Upper lobe of left lung (tissue), 6 donors: Measurements from ENCODE around the gene YIF1B. TPM values are rescaled to one million over a fixed set of nuclear protein-coding genes. Genes with fewer than 3 reads are reported as not detected.

Source experiments
- ATAC-seq, 2 donors: fragments of 200-7000 bp; cut with Tn5 transposase; one replicate each; pipeline ENCODE4 v1.9.1; 2022; ENCODE audit warnings: mild to moderate bottlenecking in 2 of 2, moderate library complexity in 2 of 2; ENCODE audit not compliant: low FRiP score in 2 of 2
- DNase-seq, 2 donors: peaks; one replicate each; pipeline ENCODE4 v3.0.0-alpha.2; 2019 to 2020
- H3K27ac ChIP-seq, 4 donors: fragments of 200-600 bp; sonication (generic); one replicate each; pipeline ENCODE4 v1.5.1; 2016 to 2019
- H3K27me3 ChIP-seq, 4 donors: fragments of 200-600 bp; sonication (generic); one replicate each; pipeline ENCODE4 v1.5.1; 2017 to 2019
- H3K36me3 ChIP-seq, 4 donors: fragments of 200-600 bp; sonication (generic); one replicate each; pipeline ENCODE4 v1.5.1; 2016 to 2019
- H3K4me1 ChIP-seq, 4 donors: fragments of 200-600 bp; sonication (generic); one replicate each; pipeline ENCODE4 v1.5.1; 2018 to 2019
- H3K4me3 ChIP-seq, 4 donors: fragments of 200-600 bp; sonication (generic); one replicate each; pipeline ENCODE4 v1.5.1; 2017 to 2019; ENCODE audit warnings: mild to moderate bottlenecking in 2 of 4, moderate library complexity in 1 of 4
- H3K9me3 ChIP-seq, 4 donors: fragments of 200-600 bp; sonication (generic); one replicate each; pipeline ENCODE4 v1.5.1; 2018 to 2019
- CTCF ChIP-seq, 6 experiments: fragments of 450-650 bp in 4 of 6; fragments of 200-600 bp in 2 of 6; sonication (generic) in 2 of 6; IDR thresholded peaks; one replicate each; pipeline ENCODE4 v1.5.1; 2016 to 2019; ENCODE audit warnings: antibody characterized with exemption in 6 of 6
- EP300 ChIP-seq, 4 donors: sonication (generic); formaldehyde crosslinking; IDR thresholded peaks; one replicate each; pipeline ENCODE4 v1.5.1; 2017; ENCODE audit warnings: antibody characterized with exemption in 4 of 4, control low read depth in 2 of 4
- POLR2A ChIP-seq, 4 donors: fragments of 450-650 bp; IDR thresholded peaks; one replicate each; pipeline ENCODE4 v1.5.1; 2016 to 2017; ENCODE audit warnings: antibody characterized with exemption in 4 of 4, mild to moderate bottlenecking in 2 of 4
- POLR2AphosphoS5 ChIP-seq, 2 donors: sonication (generic); formaldehyde crosslinking; IDR thresholded peaks; one replicate each; pipeline ENCODE4 v1.5.1; 2017; ENCODE audit warnings: antibody characterized with exemption in 2 of 2
- WGBS, 2 donors: methylation state at CpG; one replicate each; pipeline ENCODE4 v1.1.5; 2017 to 2018; 5-methylcytosine and 5-hydroxymethylcytosine counted together
- total RNA-seq, 6 donors: library from RNA; depleted of rRNA in 4 of 6; stranded (reverse); fragments of >200 nt in 4 of 6; gene quantifications; one replicate each; pipeline versions ENCODE4 v1.1.0 to v1.2.1, GENCODE V29; 2016 to 2021
- donor health status: DM: no; HTN: no; CAD: no; lungs with moderate emphysema.
- donor health status: DM: no; HTN: yes; CAD: no; lungs with severe emphysema.

YIF1B gene
- total RNA-seq, 6 donors from 2014 or later, result 15.3 to 45.8 (median 29.8) TPM

GRCh38 chr19:38360839-38361631 lies 45.3 kb upstream of the YIF1B start:
- peak overlapping the region in 1 of 4 donors; percentile 58 for H3K27ac ChIP-seq

GRCh38 chr19:38360351-38360750 lies 44.6 kb upstream of the YIF1B start:
- no peak for DNase-seq
- peaks cover 18 to 22% (median 21%) of the 10 kb centered on the region in 4 donors for H3K4me1 ChIP-seq
- 80 to 89% methylated on average over 4 to 8 of the region's 9 CpGs for WGBS, 2 donors

More at GRCh38 chr19:38360839-38361631, 45.3 kb upstream of the YIF1B start:
- Histone ChIP-seq H3K36me3 (no peaks in the 10 kb centered on the region), H3K4me3 (peak overlapping the region; percentile 42 to 78 (median 66)), H3K4me1 (peaks cover 18 to 22% (median 21%) of the 10 kb centered on the region in 4 donors), H3K9me3 (no peaks in the 10 kb centered on the region), H3K27me3 (peaks cover 0 to 13% (median 1%) of the 10 kb centered on the region in 4 donors)
- DNase-seq (peak in 1 of 2 donors; percentile 37), ATAC-seq (peak in 1 of 2 donors; percentile 16)
- no peak for TF ChIP-seq EP300 (IDR thresholded peaks at IDR 0.05)
- no peak for TF ChIP-seq CTCF (IDR thresholded peaks at IDR 0.05)
- no peak for TF ChIP-seq POLR2A (IDR thresholded peaks at IDR 0.05)
- TF ChIP-seq POLR2AphosphoS5 (IDR thresholded peaks at IDR 0.05), result no peak
- 17 to 21% methylated on average over 23 of the region's 23 CpGs for WGBS, 2 donors

GRCh38 chr19:38359242-38360021 lies 43.7 kb upstream of the YIF1B start:
- ATAC-seq (no peak), DNase-seq (no peak)
- no peaks in the 10 kb centered on the region for H3K36me3 ChIP-seq
- peaks cover 0 to 18% (median 1%) of the 10 kb centered on the region in 4 donors for H3K27me3 ChIP-seq
- TF ChIP-seq POLR2A (IDR thresholded peaks at IDR 0.05) (no peak), CTCF (IDR thresholded peaks at IDR 0.05) (no peak)
- H3K4me1 ChIP-seq, result peaks cover 18 to 22% (median 21%) of the 10 kb centered on the region in 4 donors
- WGBS, 2 donors, result 56% methylated on average over 12 to 18 of the region's 18 CpGs
- H3K27ac ChIP-seq, result no peak overlapping the region
- H3K4me3 ChIP-seq, result no peak overlapping the region
- no peaks in the 10 kb centered on the region for H3K9me3 ChIP-seq

More at GRCh38 chr19:38360351-38360750, 44.6 kb upstream of the YIF1B start:
- H3K36me3 ChIP-seq, result no peaks in the 10 kb centered on the region
- no peak for TF ChIP-seq POLR2AphosphoS5 (IDR thresholded peaks at IDR 0.05)
- no peak for TF ChIP-seq CTCF (IDR thresholded peaks at IDR 0.05)
- TF ChIP-seq EP300 (IDR thresholded peaks at IDR 0.05), result no peak
- no peak for TF ChIP-seq POLR2A (IDR thresholded peaks at IDR 0.05)
- no peaks in the 10 kb centered on the region for H3K9me3 ChIP-seq
- no peak overlapping the region for H3K27ac ChIP-seq
- H3K4me3 ChIP-seq, result no peak overlapping the region
- ATAC-seq, result no peak
- H3K27me3 ChIP-seq, result peaks cover 0 to 13% (median 1%) of the 10 kb centered on the region in 4 donors

DNA sequence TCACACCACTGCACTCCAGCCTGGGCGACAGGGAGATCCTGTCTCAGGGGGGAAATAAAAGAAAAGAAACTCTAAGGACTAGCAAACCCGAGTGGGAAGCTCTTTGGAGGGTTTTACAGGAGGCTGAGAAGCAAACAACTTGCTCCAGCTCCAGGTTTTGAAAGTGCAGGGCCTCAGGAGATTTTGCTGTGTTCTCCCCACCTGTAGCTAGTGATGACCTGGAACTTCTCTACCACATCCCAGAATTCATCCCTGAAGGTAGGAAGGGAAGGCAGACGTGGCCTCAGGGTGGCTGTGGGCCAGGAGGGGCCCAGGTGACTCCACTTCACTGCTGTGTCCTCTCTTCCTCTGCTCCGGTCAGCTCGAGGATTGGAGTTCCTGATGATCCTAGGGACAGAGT lies 42.3 kb upstream of the YIF1B start:
- Histone ChIP-seq H3K4me1 (peaks cover 18 to 21% (median 20%) of the 10 kb centered on the region in 4 donors), H3K27ac (no peak overlapping the region), H3K36me3 (no peaks in the 10 kb centered on the region), H3K27me3 (peaks cover 0 to 19% (median 1%) of the 10 kb centered on the region in 4 donors), H3K9me3 (no peaks in the 10 kb centered on the region), H3K4me3 (no peak overlapping the region)
- DNase-seq (no peak), ATAC-seq (no peak)
- TF ChIP-seq EP300 (IDR thresholded peaks at IDR 0.05), result no peak
- no peak for TF ChIP-seq POLR2AphosphoS5 (IDR thresholded peaks at IDR 0.05)
- TF ChIP-seq CTCF (IDR thresholded peaks at IDR 0.05), result no peak
- no peak for TF ChIP-seq POLR2A (IDR thresholded peaks at IDR 0.05)
- 29 to 50% methylated on average over 5 of the region's 5 CpGs for WGBS, 2 donors
